Measurements from ENCODE around the gene AKAP1. TPM values are rescaled to one million over a fixed set of nuclear protein-coding genes. Genes with fewer than 3 reads are reported as not detected.

The AKAP1 gene
- polyA plus RNA-seq, 1 experiment, result 6.5 TPM

DNA sequence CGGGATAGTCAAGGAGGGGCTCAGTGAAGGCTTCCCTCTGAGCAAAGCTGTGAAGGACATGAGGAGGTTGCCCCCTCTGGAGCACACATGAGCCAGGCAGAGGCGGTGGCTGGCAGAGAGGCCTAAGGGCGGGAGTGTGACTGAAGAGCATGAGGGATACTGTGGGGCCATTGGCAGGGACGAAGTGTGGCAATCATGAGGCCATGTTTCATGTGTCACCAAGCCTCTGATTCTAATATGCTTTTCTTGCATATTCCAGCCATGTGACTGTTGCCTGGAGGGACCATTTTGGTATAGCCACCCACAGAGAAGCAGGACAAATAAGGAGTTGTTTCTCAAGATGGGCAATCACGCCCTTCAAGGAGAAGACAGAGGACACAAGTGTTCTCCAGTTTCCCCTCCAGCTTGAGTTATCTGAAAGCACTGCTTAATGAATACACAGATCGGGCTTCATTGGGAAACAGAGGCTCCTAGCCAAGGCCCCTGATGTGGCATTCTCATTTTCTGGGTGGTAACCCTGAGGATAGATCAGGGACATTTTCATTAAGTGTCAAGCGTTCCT, 68.0 kb downstream of the AKAP1 start:
- ChIA-PET POLR2A (no interaction called here), CTCF (interaction anchor here (0.6 kb wide), 1 partner anchor 32 kb away, joined by 3 read pairs; no protein-coding TSS in a partner anchor)
- no peak overlapping the region for H3K27ac ChIP-seq (ENCODE audit: low read depth, low read length)
- no peaks in the 10 kb centered on the region for H3K9me3 ChIP-seq (ENCODE audit: control insufficient read depth, insufficient read depth, low read length)
- TF ChIP-seq, protein P1, sequence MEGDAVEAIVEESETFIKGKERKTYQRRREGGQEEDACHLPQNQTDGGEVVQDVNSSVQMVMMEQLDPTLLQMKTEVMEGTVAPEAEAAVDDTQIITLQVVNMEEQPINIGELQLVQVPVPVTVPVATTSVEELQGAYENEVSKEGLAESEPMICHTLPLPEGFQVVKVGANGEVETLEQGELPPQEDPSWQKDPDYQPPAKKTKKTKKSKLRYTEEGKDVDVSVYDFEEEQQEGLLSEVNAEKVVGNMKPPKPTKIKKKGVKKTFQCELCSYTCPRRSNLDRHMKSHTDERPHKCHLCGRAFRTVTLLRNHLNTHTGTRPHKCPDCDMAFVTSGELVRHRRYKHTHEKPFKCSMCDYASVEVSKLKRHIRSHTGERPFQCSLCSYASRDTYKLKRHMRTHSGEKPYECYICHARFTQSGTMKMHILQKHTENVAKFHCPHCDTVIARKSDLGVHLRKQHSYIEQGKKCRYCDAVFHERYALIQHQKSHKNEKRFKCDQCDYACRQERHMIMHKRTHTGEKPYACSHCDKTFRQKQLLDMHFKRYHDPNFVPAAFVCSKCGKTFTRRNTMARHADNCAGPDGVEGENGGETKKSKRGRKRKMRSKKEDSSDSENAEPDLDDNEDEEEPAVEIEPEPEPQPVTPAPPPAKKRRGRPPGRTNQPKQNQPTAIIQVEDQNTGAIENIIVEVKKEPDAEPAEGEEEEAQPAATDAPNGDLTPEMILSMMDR (IDR thresholded peaks at IDR 0.05; ENCODE audit: low read depth, low read length), result no peak
- H3K27me3 ChIP-seq (ENCODE audit: control insufficient read depth, insufficient read depth, low read length), result peaks cover 7% of the 10 kb centered on the region
- DNase-seq (ENCODE audit: low read depth, low spot score), result no peak
- no peak overlapping the region for H3K4me3 ChIP-seq (ENCODE audit: low read depth, low read length)

DNA sequence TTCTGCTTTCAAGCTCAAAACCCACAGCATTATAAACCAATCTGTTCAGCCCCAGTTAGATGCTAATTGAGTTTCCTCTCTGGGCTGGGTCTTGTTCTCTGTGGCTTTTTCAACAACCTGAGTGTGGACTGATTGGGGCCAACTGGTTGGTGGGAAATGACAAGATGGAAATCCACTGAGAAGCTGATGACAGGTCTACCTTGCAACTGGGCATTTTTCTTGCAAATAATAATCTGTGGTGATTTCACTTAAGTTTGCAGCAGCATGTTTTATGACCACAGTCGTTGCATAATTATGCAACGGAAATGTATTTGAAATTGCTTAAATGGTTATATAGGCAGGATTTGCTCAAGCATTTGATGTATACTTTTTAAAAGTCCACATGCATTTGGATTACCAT, 69.9 kb downstream of the AKAP1 start:
- CTCF ChIA-PET, result interaction anchor here (1.0 kb wide), 1 partner anchor 88 kb away, joined by 3 read pairs; no protein-coding TSS in a partner anchor
- POLR2A ChIA-PET, result no interaction called here
- TF ChIP-seq, protein P1 (IDR thresholded peaks at IDR 0.05; ENCODE audit: low read depth, low read length), result no peak

DNA sequence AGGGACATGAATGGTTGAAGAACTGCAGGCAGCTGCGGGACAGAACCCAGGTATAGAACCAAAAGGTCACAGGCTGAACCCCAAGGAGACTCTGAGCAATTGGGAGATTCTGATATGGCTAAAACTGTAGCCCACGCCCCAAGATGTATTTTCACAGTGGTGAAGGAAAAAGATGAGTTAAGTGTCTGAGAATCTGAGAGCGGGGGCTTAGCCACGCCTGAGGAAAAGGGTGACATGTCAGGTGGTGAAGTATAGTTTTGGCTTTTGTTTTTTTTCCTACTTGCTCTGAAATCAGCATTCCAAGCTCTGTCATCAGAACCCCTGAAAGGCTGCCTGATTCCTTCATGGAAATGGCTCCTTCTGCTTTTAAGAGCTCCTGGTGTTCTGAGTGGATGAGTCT, 73.3 kb downstream of the AKAP1 start:
- no peaks in the 10 kb centered on the region for H3K27me3 ChIP-seq (ENCODE audit: control insufficient read depth, insufficient read depth, low read length)
- DNase-seq (ENCODE audit: low read depth, low spot score), result no peak
- H3K9me3 ChIP-seq (ENCODE audit: control insufficient read depth, insufficient read depth, low read length), result no peaks in the 10 kb centered on the region
- no peak overlapping the region for H3K4me3 ChIP-seq (ENCODE audit: low read depth, low read length)
- TF ChIP-seq, protein P1 (IDR thresholded peaks at IDR 0.05; ENCODE audit: low read depth, low read length), result no peak
- ChIA-PET POLR2A (no interaction called here), CTCF (no interaction called here)
- no peak overlapping the region for H3K27ac ChIP-seq (ENCODE audit: low read depth, low read length)

More for the DNA sequence above, 69.9 kb downstream of the AKAP1 start:
- Histone ChIP-seq H3K4me3 (ENCODE audit: low read depth, low read length) (no peak overlapping the region), H3K27ac (ENCODE audit: low read depth, low read length) (no peak overlapping the region), H3K9me3 (ENCODE audit: control insufficient read depth, insufficient read depth, low read length) (no peaks in the 10 kb centered on the region), H3K27me3 (ENCODE audit: control insufficient read depth, insufficient read depth, low read length) (peaks cover 4% of the 10 kb centered on the region)
- no peak for DNase-seq (ENCODE audit: low read depth, low spot score)

DNA sequence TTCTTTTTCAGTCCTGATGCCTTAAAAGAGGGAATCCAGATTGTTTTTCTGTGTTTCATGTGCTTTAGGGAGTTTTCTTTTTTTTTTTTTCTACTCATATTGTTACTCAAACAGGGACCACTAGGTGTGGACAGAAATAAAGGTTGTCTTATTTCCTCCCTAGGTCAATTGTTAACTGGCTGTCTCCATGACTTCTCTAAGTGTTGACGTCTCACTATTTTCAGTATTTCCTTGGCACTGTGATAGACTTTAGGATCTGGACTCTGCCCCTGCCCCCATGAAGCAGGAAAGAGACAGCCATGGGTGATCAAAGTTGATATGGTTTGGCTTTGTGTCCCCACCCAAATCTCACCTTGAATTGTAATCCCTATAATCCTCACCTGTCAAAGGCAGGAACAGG, 73.7 kb downstream of the AKAP1 start:
- no peak overlapping the region for H3K27ac ChIP-seq (ENCODE audit: low read depth, low read length)
- ChIA-PET CTCF (no interaction called here), POLR2A (no interaction called here)
- TF ChIP-seq, protein P1 (IDR thresholded peaks at IDR 0.05; ENCODE audit: low read depth, low read length), result no peak
- H3K4me3 ChIP-seq (ENCODE audit: low read depth, low read length), result no peak overlapping the region
- no peaks in the 10 kb centered on the region for H3K27me3 ChIP-seq (ENCODE audit: control insufficient read depth, insufficient read depth, low read length)
- H3K9me3 ChIP-seq (ENCODE audit: control insufficient read depth, insufficient read depth, low read length), result no peaks in the 10 kb centered on the region
- no peak for DNase-seq (ENCODE audit: low read depth, low spot score)

DNA sequence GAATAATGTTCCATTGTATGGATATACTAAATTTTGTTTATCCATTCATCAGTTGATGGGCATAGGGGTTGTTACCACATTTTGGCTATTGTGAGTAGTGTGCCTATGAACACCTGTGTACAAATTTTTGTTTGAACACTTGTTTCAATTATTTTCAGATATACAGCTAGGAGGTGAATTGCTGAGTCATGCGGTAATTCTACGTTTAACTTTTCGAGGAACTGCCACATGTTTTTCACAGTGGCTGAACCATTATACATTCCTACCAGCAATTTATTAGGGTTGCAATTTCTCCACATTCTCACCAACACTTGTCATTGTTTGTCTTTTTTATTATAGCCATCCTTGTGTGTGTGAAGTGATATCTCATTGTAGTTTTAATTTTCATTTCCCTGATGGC, 75.6 kb downstream of the AKAP1 start:
- no peaks in the 10 kb centered on the region for H3K9me3 ChIP-seq (ENCODE audit: control insufficient read depth, insufficient read depth, low read length)
- CTCF ChIA-PET, result no interaction called here
- no peak overlapping the region for H3K27ac ChIP-seq (ENCODE audit: low read depth, low read length)
- H3K4me3 ChIP-seq (ENCODE audit: low read depth, low read length), result no peak overlapping the region
- POLR2A ChIA-PET, result no interaction called here
- no peak for DNase-seq (ENCODE audit: low read depth, low spot score)
- H3K27me3 ChIP-seq (ENCODE audit: control insufficient read depth, insufficient read depth, low read length), result no peaks in the 10 kb centered on the region
- TF ChIP-seq, protein P1 (IDR thresholded peaks at IDR 0.05; ENCODE audit: low read depth, low read length), result no peak
